HepG2 (cell line): ENCODE measurements around the gene B4GALT2. TPM values are rescaled to one million over a fixed set of nuclear protein-coding genes. Genes with fewer than 3 reads are reported as not detected.

Source experiments
- BRF2 ChIP-seq: sonication (generic); formaldehyde crosslinking; IDR thresholded peaks from 2 replicates; pipeline ENCODE4 v1.8.1; 2022; ENCODE audit warnings: mild to moderate bottlenecking, missing genetic modification reagents
- CENPBD1 ChIP-seq: sonication (generic); formaldehyde crosslinking; IDR thresholded peaks from 2 replicates; pipeline ENCODE4 v1.8.0; 2022; ENCODE audit warnings: missing genetic modification reagents, low read depth, mild to moderate bottlenecking, borderline replicate concordance
- FOSL1 ChIP-seq: sonication (generic); formaldehyde crosslinking; IDR thresholded peaks from 2 replicates; pipeline ENCODE4 v1.9.0; 2021; ENCODE audit warnings: missing genetic modification reagents, borderline replicate concordance
- FOXP1 ChIP-seq, 2 experiments: fragments of 450-650 bp in 1 of 2; IDR thresholded peaks; 2 replicates each; pipeline ENCODE4 v1.6.1; 2017 to 2018; ENCODE audit warnings: antibody characterized with exemption in 1 of 2
- NAIF1 ChIP-seq: sonication (generic); formaldehyde crosslinking; IDR thresholded peaks from 2 replicates; pipeline ENCODE4 v1.5.0; 2020; ENCODE audit warnings: mild to moderate bottlenecking, missing genetic modification reagents, borderline replicate concordance
- SMAD3 ChIP-seq: sonication (generic); formaldehyde crosslinking; IDR thresholded peaks from 2 replicates; pipeline ENCODE4 v1.4.0; 2020; ENCODE audit warnings: missing genetic modification reagents
- TMF1 ChIP-seq: sonication (generic); formaldehyde crosslinking; IDR thresholded peaks from 2 replicates; pipeline ENCODE4 v1.8.1; 2022; ENCODE audit warnings: low read depth, missing genetic modification reagents
- TOE1 ChIP-seq: sonication (generic); formaldehyde crosslinking; IDR thresholded peaks from 2 replicates; pipeline ENCODE4 v1.4.0; 2020; ENCODE audit warnings: mild to moderate bottlenecking, missing genetic modification reagents
- U2AF1 ChIP-seq: fragments of 200-400 bp; formaldehyde crosslinking; optimal IDR thresholded peaks from 2 replicates; pipeline ENCODE3; 2017; ENCODE audit warnings: mild to moderate bottlenecking, low read depth, low read length
- ZBED4 ChIP-seq: sonication (generic); formaldehyde crosslinking; IDR thresholded peaks from 2 replicates; pipeline ENCODE4 v1.4.0; 2020; ENCODE audit warnings: missing genetic modification reagents, borderline replicate concordance
- ZFP36L2 ChIP-seq: sonication (generic); formaldehyde crosslinking; IDR thresholded peaks from 2 replicates; pipeline ENCODE4 v1.4.0; 2020; ENCODE audit warnings: missing genetic modification reagents
- ZNF281 ChIP-seq: sonication (generic); formaldehyde crosslinking; IDR thresholded peaks from 2 replicates; pipeline ENCODE4 v1.4.0; 2020; ENCODE audit warnings: missing genetic modification reagents, borderline replicate concordance
- ZNF574 ChIP-seq: sonication (generic); formaldehyde crosslinking; IDR thresholded peaks from 2 replicates; pipeline ENCODE4 v1.4.0; 2020; ENCODE audit warnings: missing genetic modification reagents
- ZNF652 ChIP-seq: IDR thresholded peaks from 2 replicates; pipeline ENCODE4 v1.6.1; 2016; ENCODE audit warnings: low read depth, borderline replicate concordance
- ZNF709 ChIP-seq: sonication (generic); formaldehyde crosslinking; IDR thresholded peaks from 2 replicates; pipeline ENCODE4 v1.5.0; 2020; ENCODE audit warnings: mild to moderate bottlenecking, missing genetic modification reagents
- ZNF782 ChIP-seq: sonication (generic); formaldehyde crosslinking; IDR thresholded peaks from 2 replicates; pipeline ENCODE4 v1.4.0; 2020; ENCODE audit warnings: missing genetic modification reagents, mild to moderate bottlenecking, borderline replicate concordance
- polyA plus RNA-seq, 8 experiments: library from polyadenylated mRNA; depleted of rRNA in 3 of 8; stranded (reverse) in 7 of 8; unstranded in 1 of 8; fragments of >200 nt; fragmentation: Illumina TruSeq in 4 of 8; extraction: Trizol in 4 of 8; gene quantifications; 2 replicates each; pipeline versions ENCODE4 v1.2.1 to v1.2.3, GENCODE V29; 2011 to 2016; ENCODE audit warnings: low read depth in 4 of 8, missing spikeins in 1 of 8, mixed read lengths in 1 of 8; ENCODE audit not compliant: insufficient read depth in 1 of 8
- total RNA-seq, 5 experiments: library from RNA; depleted of rRNA; stranded (reverse); fragments of >200 nt; fragmentation: Illumina TruSeq; extraction: Trizol; gene quantifications; 2 replicates each; pipeline ENCODE4 v1.2.3, GENCODE V29; 2016; ENCODE audit warnings: low read depth in 1 of 5

Gene B4GALT2
- total and polyA plus RNA-seq, 2 of the 13 experiments (the other 11 are each of a cell fraction or from before 2014, with no cell fraction given), result 41.9 to 78.0 TPM

GRCh38 chr1:43946236-43947060 lies 32.6 kb upstream of the B4GALT2 start, which contains the start of gene IPO13 (continued):
- TF ChIP-seq ZNF574 (CRISPR knock-in tag) (peak; percentile 92), ZBED4 (CRISPR knock-in tag) (peak; percentile 86), TMF1 (no peak), ZNF709 (peak; percentile 95), ZNF652 (CRISPR knock-in tag) (no peak), BRF2 (peak; percentile 61; the same call in 1 of the 2 replicates), FOSL1 (CRISPR knock-in tag) (no peak), ZNF782 (peak; percentile 93; the same call in 1 of the 2 replicates), ZNF281 (CRISPR knock-in tag) (peak; percentile 6; the same call in 1 of the 2 replicates), U2AF1 (no peak), ZFP36L2 (CRISPR knock-in tag) (no peak), TOE1 (CRISPR knock-in tag) (peak; percentile 77; the same call in 1 of the 2 replicates), NAIF1 (no peak; the same call in none of the 2 replicates), SMAD3 (CRISPR knock-in tag) (peak; percentile 88), CENPBD1 (no peak), FOXP1 (IDR thresholded peaks at IDR 0.05) (no peak), FOXP1 (CRISPR knock-in tag; IDR thresholded peaks at IDR 0.05) (no peak)
